ENCODE results near the gene KRTAP10-8.

DNA sequence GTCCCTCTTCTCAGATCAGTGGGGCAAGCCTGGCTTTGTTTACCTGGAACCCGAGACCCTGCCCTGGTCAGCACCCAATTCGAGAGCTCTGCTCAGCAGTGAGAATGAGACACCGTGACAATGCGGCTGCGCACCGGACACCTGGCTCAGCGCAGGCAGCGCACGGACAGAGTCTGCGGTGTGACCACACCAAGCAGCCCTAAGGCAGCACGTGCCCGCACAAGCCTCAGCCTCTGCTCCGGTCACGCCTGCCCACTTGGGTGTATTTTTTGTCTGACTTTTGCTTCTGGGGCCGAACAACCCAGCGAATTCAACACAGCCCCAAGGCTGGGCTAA lies 4.7 kb downstream of the KRTAP10-8 start:
- TF ChIP-seq, protein P1, sequence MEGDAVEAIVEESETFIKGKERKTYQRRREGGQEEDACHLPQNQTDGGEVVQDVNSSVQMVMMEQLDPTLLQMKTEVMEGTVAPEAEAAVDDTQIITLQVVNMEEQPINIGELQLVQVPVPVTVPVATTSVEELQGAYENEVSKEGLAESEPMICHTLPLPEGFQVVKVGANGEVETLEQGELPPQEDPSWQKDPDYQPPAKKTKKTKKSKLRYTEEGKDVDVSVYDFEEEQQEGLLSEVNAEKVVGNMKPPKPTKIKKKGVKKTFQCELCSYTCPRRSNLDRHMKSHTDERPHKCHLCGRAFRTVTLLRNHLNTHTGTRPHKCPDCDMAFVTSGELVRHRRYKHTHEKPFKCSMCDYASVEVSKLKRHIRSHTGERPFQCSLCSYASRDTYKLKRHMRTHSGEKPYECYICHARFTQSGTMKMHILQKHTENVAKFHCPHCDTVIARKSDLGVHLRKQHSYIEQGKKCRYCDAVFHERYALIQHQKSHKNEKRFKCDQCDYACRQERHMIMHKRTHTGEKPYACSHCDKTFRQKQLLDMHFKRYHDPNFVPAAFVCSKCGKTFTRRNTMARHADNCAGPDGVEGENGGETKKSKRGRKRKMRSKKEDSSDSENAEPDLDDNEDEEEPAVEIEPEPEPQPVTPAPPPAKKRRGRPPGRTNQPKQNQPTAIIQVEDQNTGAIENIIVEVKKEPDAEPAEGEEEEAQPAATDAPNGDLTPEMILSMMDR (IDR thresholded peaks at IDR 0.05 in 4 of 5, conservative IDR thresholded peaks at IDR 0.05 in 1 of 5) = no peak
- TF ChIP-seq POLR2A (IDR thresholded peaks at IDR 0.05) = no peak

Data from gastrocnemius medialis (tissue), 4 donors.